HL-60 (cell line): ENCODE measurements around the gene BEST1.
"Not testable (repeated sequence)": the region's sequence is repeated elsewhere in the genome, so short reads cannot be mapped to it uniquely, and the experiment has no call there.

ENCODE experiments used
- CTCF ChIP-seq: IDR thresholded peaks from one replicate; pipeline ENCODE4 v1.5.1; 2011; ENCODE audit warnings: low read length, control low read depth, inconsistent platforms; ENCODE audit not compliant: insufficient read depth
- POLR2AphosphoS5 ChIP-seq: IDR thresholded peaks from 2 replicates; pipeline ENCODE4 v1.6.1; 2012; ENCODE audit warnings: low read depth
- REST ChIP-seq: IDR thresholded peaks from 2 replicates; pipeline ENCODE4 v1.6.1; 2012; ENCODE audit warnings: low read depth; ENCODE audit not compliant: insufficient replicate concordance
- SPI1 ChIP-seq: IDR thresholded peaks from 2 replicates; pipeline ENCODE4 v1.6.1; 2012; ENCODE audit warnings: low read depth, mild to moderate bottlenecking, borderline replicate concordance

GRCh38 chr11:61964666-61965271, 14.6 kb downstream of the BEST1 start:
- not testable (repeated sequence) for TF ChIP-seq SPI1, REST, CTCF, POLR2AphosphoS5
